SK-N-SH treated with all-trans-retinoic acid at 6 μM for 48 hours (cell line): ENCODE data around the gene ASB9.

Experiments used
- ATAC-seq: fragments of 200-7000 bp; cut with Tn5 transposase; 3 replicates; pipeline ENCODE4 v1.9.1; 2020; ENCODE audit warnings: mild to moderate bottlenecking, moderate library complexity
- ARNTL ChIP-seq: fragments of 450-650 bp; formaldehyde crosslinking; IDR thresholded peaks from 2 replicates; pipeline ENCODE4 v1.5.0; 2020; ENCODE audit warnings: low read depth, mild to moderate bottlenecking, moderate library complexity, borderline replicate concordance
- BACH2 ChIP-seq: fragments of 250-450 bp; sonication (Bioruptor Pico); IDR thresholded peaks from 2 replicates; pipeline ENCODE4 v1.9.0; 2021; ENCODE audit warnings: mild to moderate bottlenecking, borderline replicate concordance
- CSDC2 ChIP-seq: fragments of 250-450 bp; sonication (Bioruptor Pico); IDR thresholded peaks from 2 replicates; pipeline ENCODE4 v1.5.0; 2020; ENCODE audit warnings: mild to moderate bottlenecking, moderate library complexity
- ESRRG ChIP-seq: fragments of 250-450 bp; sonication (Bioruptor Pico); IDR thresholded peaks from 2 replicates; pipeline ENCODE4 v1.6.1; 2021; ENCODE audit warnings: mild to moderate bottlenecking
- GLIS3 ChIP-seq: fragments of 250-450 bp; sonication (Bioruptor Pico); IDR thresholded peaks from 2 replicates; pipeline ENCODE4 v1.5.0; 2020; ENCODE audit warnings: mild to moderate bottlenecking, moderate library complexity
- ISL1 ChIP-seq: fragments of 250-450 bp; sonication (Bioruptor Pico); IDR thresholded peaks from 2 replicates; pipeline ENCODE4 v2.1.2; 2022; ENCODE audit warnings: mild to moderate bottlenecking, moderate library complexity
- OSR1 ChIP-seq: fragments of 250-450 bp; sonication (Bioruptor Pico); IDR thresholded peaks from 2 replicates; pipeline ENCODE4 v1.8.0; 2022; ENCODE audit warnings: moderate library complexity, mild to moderate bottlenecking, inconsistent platforms
- POU6F1 ChIP-seq: fragments of 250-450 bp; sonication (Bioruptor Pico); IDR thresholded peaks from 2 replicates; pipeline ENCODE4 v1.8.0; 2021; ENCODE audit warnings: low read depth, mild to moderate bottlenecking, moderate library complexity, borderline replicate concordance
- PPARA ChIP-seq: fragments of 250-450 bp; sonication (Bioruptor Pico); IDR thresholded peaks from 2 replicates; pipeline ENCODE4 v1.5.0; 2020; ENCODE audit warnings: mild to moderate bottlenecking, borderline replicate concordance
- RARB ChIP-seq: fragments of 250-450 bp; sonication (Bioruptor Pico); IDR thresholded peaks from 2 replicates; pipeline ENCODE4 v1.8.0; 2021; ENCODE audit warnings: mild to moderate bottlenecking, moderate library complexity
- SNAI2 ChIP-seq: fragments of 250-450 bp; sonication (Bioruptor Pico); IDR thresholded peaks from 2 replicates; pipeline ENCODE4 v1.5.0; 2020; ENCODE audit warnings: mild to moderate bottlenecking, moderate library complexity
- TCF4 ChIP-seq: fragments of 250-450 bp; sonication (Bioruptor Pico); IDR thresholded peaks from 2 replicates; pipeline ENCODE4 v1.8.0; 2021; ENCODE audit warnings: mild to moderate bottlenecking, moderate library complexity, borderline replicate concordance
- TOX ChIP-seq: fragments of 250-450 bp; sonication (Bioruptor Pico); IDR thresholded peaks from 2 replicates; pipeline ENCODE4 v1.8.0; 2021; ENCODE audit warnings: mild to moderate bottlenecking, moderate library complexity, borderline replicate concordance
- ZFP3 ChIP-seq: fragments of 250-450 bp; sonication (Bioruptor Pico); IDR thresholded peaks from 2 replicates; pipeline ENCODE4 v1.5.0; 2020; ENCODE audit warnings: mild to moderate bottlenecking, moderate library complexity
- ZFP30 ChIP-seq: fragments of 450-650 bp; formaldehyde crosslinking; IDR thresholded peaks from 2 replicates; pipeline ENCODE4 v1.5.0; 2022; ENCODE audit warnings: mild to moderate bottlenecking, moderate library complexity
- ZNF565 ChIP-seq: fragments of 450-650 bp; formaldehyde crosslinking; conservative IDR thresholded peaks from 2 replicates; pipeline ENCODE4 v1.5.0; 2020; ENCODE audit warnings: low read depth, mild to moderate bottlenecking, moderate library complexity
- ZNF70 ChIP-seq: fragments of 450-650 bp; formaldehyde crosslinking; IDR thresholded peaks from 2 replicates; pipeline ENCODE4 v1.5.0; 2020; ENCODE audit warnings: mild to moderate bottlenecking, moderate library complexity
- ZNF8 ChIP-seq: fragments of 450-650 bp; formaldehyde crosslinking; IDR thresholded peaks from 2 replicates; pipeline ENCODE4 v1.5.0; 2020; ENCODE audit warnings: mild to moderate bottlenecking, moderate library complexity
- TF ChIP-seq, protein P1 (sequence below): fragments of 250-450 bp; sonication (Bioruptor Pico); IDR thresholded peaks from 2 replicates; pipeline ENCODE4 v1.5.1; 2021; ENCODE audit warnings: mild to moderate bottlenecking, moderate library complexity
- TF ChIP-seq, protein P2 (sequence below): fragments of 250-450 bp; sonication (Bioruptor Pico); IDR thresholded peaks from 2 replicates; pipeline ENCODE4 v1.8.0; 2020; ENCODE audit warnings: mild to moderate bottlenecking, moderate library complexity, borderline replicate concordance
- TF ChIP-seq, protein P3 (sequence below): fragments of 250-450 bp; sonication (Bioruptor Pico); IDR thresholded peaks from 2 replicates; pipeline ENCODE4 v1.5.0; 2020; ENCODE audit warnings: mild to moderate bottlenecking, moderate library complexity

ASB9 gene

GRCh38 chrX:15269120-15269519 lies 763 bp downstream of the ASB9 start:
- ATAC-seq = no peak
- TF ChIP-seq ARNTL (CRISPR knock-in tag) (no peak), ZNF8 (CRISPR knock-in tag) (no peak), GLIS3 (no peak)
- TF ChIP-seq, protein P1, sequence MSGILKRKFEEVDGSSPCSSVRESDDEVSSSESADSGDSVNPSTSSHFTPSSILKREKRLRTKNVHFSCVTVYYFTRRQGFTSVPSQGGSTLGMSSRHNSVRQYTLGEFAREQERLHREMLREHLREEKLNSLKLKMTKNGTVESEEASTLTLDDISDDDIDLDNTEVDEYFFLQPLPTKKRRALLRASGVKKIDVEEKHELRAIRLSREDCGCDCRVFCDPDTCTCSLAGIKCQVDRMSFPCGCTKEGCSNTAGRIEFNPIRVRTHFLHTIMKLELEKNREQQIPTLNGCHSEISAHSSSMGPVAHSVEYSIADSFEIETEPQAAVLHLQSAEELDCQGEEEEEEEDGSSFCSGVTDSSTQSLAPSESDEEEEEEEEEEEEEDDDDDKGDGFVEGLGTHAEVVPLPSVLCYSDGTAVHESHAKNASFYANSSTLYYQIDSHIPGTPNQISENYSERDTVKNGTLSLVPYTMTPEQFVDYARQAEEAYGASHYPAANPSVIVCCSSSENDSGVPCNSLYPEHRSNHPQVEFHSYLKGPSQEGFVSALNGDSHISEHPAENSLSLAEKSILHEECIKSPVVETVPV (CRISPR knock-in tag) = no peak

GRCh38 chrX:15254852-15255251 lies 15.0 kb downstream of the ASB9 start:
- ATAC-seq = no peak
- TF ChIP-seq ZNF70 (CRISPR knock-in tag) = no peak
- no peak for TF ChIP-seq GLIS3
- no peak for TF ChIP-seq ZNF8 (CRISPR knock-in tag)
- TF ChIP-seq PPARA (CRISPR knock-in tag) = no peak

DNA sequence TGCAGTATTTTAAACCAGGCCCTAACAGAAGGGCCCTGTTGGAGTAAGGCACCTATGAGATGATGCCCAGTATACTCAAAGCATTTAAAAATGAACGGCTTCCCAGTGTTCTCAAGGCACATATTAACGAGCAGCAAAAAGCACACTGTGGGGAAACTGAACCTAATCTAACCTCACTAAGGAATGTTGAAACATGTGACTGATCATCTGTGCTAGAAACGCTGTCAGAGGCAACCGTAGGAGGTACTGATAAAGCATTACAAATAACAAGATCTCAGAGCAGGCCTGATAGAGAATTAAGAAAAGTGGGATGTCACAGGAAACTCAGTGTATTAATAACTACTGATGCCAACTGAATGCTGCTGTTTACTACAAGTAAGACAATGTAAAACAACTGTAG lies 24.0 kb downstream of the ASB9 start:
- no peak for ATAC-seq

DNA sequence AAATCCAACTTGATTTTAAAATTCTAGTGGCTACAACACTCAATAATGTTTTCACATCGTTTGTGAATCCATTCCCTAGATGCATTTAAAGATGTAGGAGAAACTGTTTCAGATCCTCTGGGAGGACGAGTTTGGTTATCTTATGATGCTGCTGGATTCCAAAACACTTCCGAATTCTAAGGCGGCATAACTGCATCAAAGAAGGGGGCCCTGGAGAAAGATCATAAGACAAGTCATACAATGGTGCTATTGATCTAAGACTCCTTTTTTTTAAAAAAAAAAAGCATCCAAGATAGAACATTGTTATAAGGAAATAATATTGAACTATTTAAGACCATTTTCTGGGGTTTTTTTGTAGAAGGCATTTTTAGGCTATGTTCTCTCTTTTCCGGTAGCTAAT lies 25.5 kb downstream of the ASB9 start:
- ATAC-seq = no peak
- no peak for TF ChIP-seq ZFP3
- TF ChIP-seq TOX = no peak
- no peak for TF ChIP-seq TCF4 (CRISPR knock-in tag)
- TF ChIP-seq CSDC2 (CRISPR knock-in tag) = no peak
- TF ChIP-seq ZNF8 (CRISPR knock-in tag) = no peak
- TF ChIP-seq SNAI2 (CRISPR knock-in tag) = no peak
- TF ChIP-seq POU6F1 (CRISPR knock-in tag) = no peak
- TF ChIP-seq PPARA (CRISPR knock-in tag) = no peak
- no peak for TF ChIP-seq RARB
- TF ChIP-seq, protein P2, sequence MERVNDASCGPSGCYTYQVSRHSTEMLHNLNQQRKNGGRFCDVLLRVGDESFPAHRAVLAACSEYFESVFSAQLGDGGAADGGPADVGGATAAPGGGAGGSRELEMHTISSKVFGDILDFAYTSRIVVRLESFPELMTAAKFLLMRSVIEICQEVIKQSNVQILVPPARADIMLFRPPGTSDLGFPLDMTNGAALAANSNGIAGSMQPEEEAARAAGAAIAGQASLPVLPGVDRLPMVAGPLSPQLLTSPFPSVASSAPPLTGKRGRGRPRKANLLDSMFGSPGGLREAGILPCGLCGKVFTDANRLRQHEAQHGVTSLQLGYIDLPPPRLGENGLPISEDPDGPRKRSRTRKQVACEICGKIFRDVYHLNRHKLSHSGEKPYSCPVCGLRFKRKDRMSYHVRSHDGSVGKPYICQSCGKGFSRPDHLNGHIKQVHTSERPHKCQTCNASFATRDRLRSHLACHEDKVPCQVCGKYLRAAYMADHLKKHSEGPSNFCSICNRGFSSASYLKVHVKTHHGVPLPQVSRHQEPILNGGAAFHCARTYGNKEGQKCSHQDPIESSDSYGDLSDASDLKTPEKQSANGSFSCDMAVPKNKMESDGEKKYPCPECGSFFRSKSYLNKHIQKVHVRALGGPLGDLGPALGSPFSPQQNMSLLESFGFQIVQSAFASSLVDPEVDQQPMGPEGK (CRISPR knock-in tag) = no peak
- TF ChIP-seq, all 23 proteins: peak for 0

More for the DNA sequence above, 24.0 kb downstream of the ASB9 start:
- no peak for TF ChIP-seq ESRRG
- TF ChIP-seq ISL1 = no peak
- TF ChIP-seq, protein P2 (CRISPR knock-in tag) = no peak
- no peak for TF ChIP-seq ZFP3
- TF ChIP-seq ZNF8 (CRISPR knock-in tag) = no peak
- no peak for TF ChIP-seq OSR1 (CRISPR knock-in tag)
- TF ChIP-seq RARB = no peak
- no peak for TF ChIP-seq ZNF70 (CRISPR knock-in tag)
- no peak for TF ChIP-seq ARNTL (CRISPR knock-in tag)
- TF ChIP-seq ZNF565 (CRISPR knock-in tag) = no peak
- TF ChIP-seq ZFP30 (CRISPR knock-in tag) = no peak

GRCh38 chrX:15242899-15243555 lies 26.9 kb downstream of the ASB9 start:
- peak; percentile 76 for ATAC-seq
- TF ChIP-seq ESRRG (no peak), POU6F1 (CRISPR knock-in tag) (no peak), TCF4 (CRISPR knock-in tag) (no peak), ZFP30 (CRISPR knock-in tag) (no peak), BACH2 (CRISPR knock-in tag) (no peak), ZNF565 (CRISPR knock-in tag) (no peak), ZNF8 (CRISPR knock-in tag) (no peak)
- TF ChIP-seq, protein P3, sequence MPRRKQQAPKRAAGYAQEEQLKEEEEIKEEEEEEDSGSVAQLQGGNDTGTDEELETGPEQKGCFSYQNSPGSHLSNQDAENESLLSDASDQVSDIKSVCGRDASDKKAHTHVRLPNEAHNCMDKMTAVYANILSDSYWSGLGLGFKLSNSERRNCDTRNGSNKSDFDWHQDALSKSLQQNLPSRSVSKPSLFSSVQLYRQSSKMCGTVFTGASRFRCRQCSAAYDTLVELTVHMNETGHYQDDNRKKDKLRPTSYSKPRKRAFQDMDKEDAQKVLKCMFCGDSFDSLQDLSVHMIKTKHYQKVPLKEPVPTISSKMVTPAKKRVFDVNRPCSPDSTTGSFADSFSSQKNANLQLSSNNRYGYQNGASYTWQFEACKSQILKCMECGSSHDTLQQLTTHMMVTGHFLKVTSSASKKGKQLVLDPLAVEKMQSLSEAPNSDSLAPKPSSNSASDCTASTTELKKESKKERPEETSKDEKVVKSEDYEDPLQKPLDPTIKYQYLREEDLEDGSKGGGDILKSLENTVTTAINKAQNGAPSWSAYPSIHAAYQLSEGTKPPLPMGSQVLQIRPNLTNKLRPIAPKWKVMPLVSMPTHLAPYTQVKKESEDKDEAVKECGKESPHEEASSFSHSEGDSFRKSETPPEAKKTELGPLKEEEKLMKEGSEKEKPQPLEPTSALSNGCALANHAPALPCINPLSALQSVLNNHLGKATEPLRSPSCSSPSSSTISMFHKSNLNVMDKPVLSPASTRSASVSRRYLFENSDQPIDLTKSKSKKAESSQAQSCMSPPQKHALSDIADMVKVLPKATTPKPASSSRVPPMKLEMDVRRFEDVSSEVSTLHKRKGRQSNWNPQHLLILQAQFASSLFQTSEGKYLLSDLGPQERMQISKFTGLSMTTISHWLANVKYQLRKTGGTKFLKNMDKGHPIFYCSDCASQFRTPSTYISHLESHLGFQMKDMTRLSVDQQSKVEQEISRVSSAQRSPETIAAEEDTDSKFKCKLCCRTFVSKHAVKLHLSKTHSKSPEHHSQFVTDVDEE (CRISPR knock-in tag) = no peak
- TF ChIP-seq, protein P1 (CRISPR knock-in tag) = no peak
